ENCODE data around the gene MRAP.

DNA sequence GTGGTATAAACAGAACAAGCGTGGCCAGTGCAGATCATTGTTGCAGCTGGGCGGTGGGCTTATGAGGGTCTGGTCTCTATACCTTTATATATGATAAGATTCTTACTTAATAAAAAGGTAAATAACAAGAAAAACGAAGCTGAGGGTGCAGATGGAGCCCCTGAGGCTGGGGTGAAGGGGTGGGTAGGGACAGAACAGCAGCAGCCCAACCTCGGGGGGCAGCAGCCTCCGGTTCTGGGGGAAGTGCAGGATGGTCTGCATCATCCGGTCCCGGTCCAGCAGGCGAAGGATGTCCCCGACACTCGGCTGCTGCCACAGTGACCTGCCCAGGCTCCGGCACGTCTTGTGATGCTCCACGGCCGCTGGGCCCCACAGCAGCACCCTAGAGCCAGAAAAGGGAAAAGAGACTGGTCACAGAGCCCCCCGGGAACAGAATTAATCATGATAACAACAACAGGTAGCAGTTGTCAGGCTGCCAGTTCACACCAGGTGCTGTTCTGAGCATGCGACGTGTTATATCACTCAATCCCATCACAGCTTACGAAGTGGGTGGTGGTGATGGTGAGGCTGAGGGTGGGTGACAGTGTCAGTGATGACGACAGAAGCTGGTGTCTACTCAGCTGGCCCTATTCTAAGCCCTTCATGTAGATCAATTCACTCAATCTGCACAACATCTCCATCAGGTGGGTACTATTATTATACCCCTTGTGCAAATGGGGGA is 35.5 kb downstream of the MRAP start:
- TF ChIP-seq, protein P1, sequence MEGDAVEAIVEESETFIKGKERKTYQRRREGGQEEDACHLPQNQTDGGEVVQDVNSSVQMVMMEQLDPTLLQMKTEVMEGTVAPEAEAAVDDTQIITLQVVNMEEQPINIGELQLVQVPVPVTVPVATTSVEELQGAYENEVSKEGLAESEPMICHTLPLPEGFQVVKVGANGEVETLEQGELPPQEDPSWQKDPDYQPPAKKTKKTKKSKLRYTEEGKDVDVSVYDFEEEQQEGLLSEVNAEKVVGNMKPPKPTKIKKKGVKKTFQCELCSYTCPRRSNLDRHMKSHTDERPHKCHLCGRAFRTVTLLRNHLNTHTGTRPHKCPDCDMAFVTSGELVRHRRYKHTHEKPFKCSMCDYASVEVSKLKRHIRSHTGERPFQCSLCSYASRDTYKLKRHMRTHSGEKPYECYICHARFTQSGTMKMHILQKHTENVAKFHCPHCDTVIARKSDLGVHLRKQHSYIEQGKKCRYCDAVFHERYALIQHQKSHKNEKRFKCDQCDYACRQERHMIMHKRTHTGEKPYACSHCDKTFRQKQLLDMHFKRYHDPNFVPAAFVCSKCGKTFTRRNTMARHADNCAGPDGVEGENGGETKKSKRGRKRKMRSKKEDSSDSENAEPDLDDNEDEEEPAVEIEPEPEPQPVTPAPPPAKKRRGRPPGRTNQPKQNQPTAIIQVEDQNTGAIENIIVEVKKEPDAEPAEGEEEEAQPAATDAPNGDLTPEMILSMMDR (conservative IDR thresholded peaks at IDR 0.05), result no peak
- TF ChIP-seq EZH2 (IDR thresholded peaks at IDR 0.05; ENCODE audit: low read depth), result no peak

Measured in PC-9 (cell line).